SK-N-SH (cell line): Measurements from ENCODE around the gene RRP15. TPM values are rescaled to one million over a fixed set of nuclear protein-coding genes. Genes with fewer than 3 reads are reported as not detected.
A peak's percentile ranks its signal among the peaks of the same experiment; 100 is the strongest.

ENCODE experiments used
- CTCF ChIA-PET: fragments of 300-600, 350-600 bp; formaldehyde crosslinking; extraction: SDS; loops from one replicate; lab custom pipeline; 2021; lab: Yijun Ruan, JAX
- POLR2A ChIA-PET: fragments of 350-600 bp; sonication (Branson Sonifier 250); formaldehyde crosslinking; extraction: SDS; loops from one replicate; lab custom pipeline; 2020; ENCODE audit warnings: antibody characterized with exemption, inconsistent platforms; lab: Yijun Ruan, JAX
- DNase-seq: peaks from one replicate; pipeline ENCODE4 v3.0.0; 2012
- H2AFZ ChIP-seq: fragments of 200-600 bp; sonication (generic); 2 replicates; pipeline ENCODE4 v1.8.1; 2016; ENCODE audit warnings: antibody characterized with exemption, mild to moderate bottlenecking, low read depth
- H3F3A ChIP-seq: fragments of 200-600 bp; sonication (generic); replicated peaks from 2 replicates; pipeline ENCODE3; 2016; ENCODE audit warnings: antibody characterized with exemption, mild to moderate bottlenecking; ENCODE audit not compliant: insufficient read depth
- H3K27ac ChIP-seq, 2 experiments: fragments of 200-500 bp in 1 of 2; fragments of 200-600 bp in 1 of 2; sonication (Bioruptor generic) in 1 of 2; sonication (generic), shearing (Covaris generic) in 1 of 2; 2 replicates each; pipeline versions ENCODE4 v1.5.1 to v1.6.1; 2014 to 2016; ENCODE audit warnings: low read depth in 2 of 2, inconsistent platforms in 1 of 2, low read length in 1 of 2, mild to moderate bottlenecking in 1 of 2, mixed read lengths in 1 of 2
- H3K27me3 ChIP-seq: fragments of 200-600 bp; sonication (generic), shearing (Covaris generic); 2 replicates; pipeline ENCODE4 v1.6.1; 2016; ENCODE audit warnings: mixed run types; ENCODE audit not compliant: insufficient read depth
- H3K36me3 ChIP-seq, 2 experiments: fragments of 200-500 bp in 1 of 2; fragments of 200-600 bp in 1 of 2; sonication (Bioruptor generic) in 1 of 2; sonication (generic) in 1 of 2; replicated peaks in 1 of 2; 2 replicates each; pipeline versions ENCODE3 to v1.5.1; 2014 to 2016; ENCODE audit warnings: low read length in 1 of 2, mild to moderate bottlenecking in 1 of 2; ENCODE audit not compliant: insufficient read depth in 2 of 2, control insufficient read depth in 1 of 2
- H3K4me1 ChIP-seq, 2 experiments: fragments of 200-500 bp in 1 of 2; fragments of 200-600 bp in 1 of 2; sonication (Bioruptor generic) in 1 of 2; sonication (generic), shearing (Covaris generic) in 1 of 2; 2 replicates each; pipeline versions ENCODE4 v1.5.1 to v1.6.1; 2014 to 2016; ENCODE audit warnings: low read depth in 1 of 2, low read length in 1 of 2, mixed run types in 1 of 2; ENCODE audit not compliant: insufficient read depth in 2 of 2, control insufficient read depth in 1 of 2
- H3K4me2 ChIP-seq: fragments of 200-600 bp; sonication (generic), shearing (Covaris generic); 2 replicates; pipeline ENCODE4 v1.6.1; 2017; ENCODE audit warnings: mixed run types
- H3K4me3 ChIP-seq, 2 experiments: fragments of 200-500 bp in 1 of 2; fragments of 200-600 bp in 1 of 2; sonication (Bioruptor generic) in 1 of 2; sonication (generic), shearing (Covaris generic) in 1 of 2; 2 replicates each; pipeline versions ENCODE4 v1.5.1 to v1.8.1; 2014 to 2016; ENCODE audit warnings: low read depth in 2 of 2, inconsistent platforms in 1 of 2, low read length in 1 of 2, mild to moderate bottlenecking in 1 of 2, mixed read lengths in 1 of 2, moderate library complexity in 1 of 2
- H3K79me2 ChIP-seq: fragments of 200-600 bp; sonication (generic); 2 replicates; pipeline ENCODE4 v1.8.1; 2017; ENCODE audit warnings: mild to moderate bottlenecking; ENCODE audit not compliant: insufficient read depth
- H3K9ac ChIP-seq: fragments of 200-600 bp; sonication (generic); 2 replicates; pipeline ENCODE4 v1.6.1; 2017; ENCODE audit warnings: mixed run types
- H3K9me2 ChIP-seq: fragments of 200-600 bp; sonication (generic); 2 replicates; pipeline ENCODE4 v1.6.1; 2017; ENCODE audit warnings: mixed run types
- H3K9me3 ChIP-seq: fragments of 200-600 bp; sonication (generic); 2 replicates; pipeline ENCODE4 v1.6.1; 2017; ENCODE audit warnings: mixed run types, mild to moderate bottlenecking, moderate library complexity
- H4K20me1 ChIP-seq: fragments of 200-600 bp; sonication (generic); 2 replicates; pipeline ENCODE4 v1.6.1; 2017; ENCODE audit warnings: mild to moderate bottlenecking, mixed run types; ENCODE audit not compliant: insufficient read depth
- CTCF ChIP-seq: fragments of 200-600 bp; sonication (generic); IDR thresholded peaks from 2 replicates; pipeline ENCODE4 v1.6.1; 2017; ENCODE audit warnings: antibody characterized with exemption, mild to moderate bottlenecking, moderate library complexity
- ELF1 ChIP-seq: IDR thresholded peaks from 2 replicates; pipeline ENCODE4 v1.4.0; 2012
- EP300 ChIP-seq, 2 experiments: IDR thresholded peaks; 2 replicates each; pipeline versions ENCODE4 v1.4.0 to v1.6.1; 2012; ENCODE audit warnings: borderline replicate concordance in 1 of 2, low read depth in 1 of 2, low read length in 1 of 2
- FOXJ3 ChIP-seq: sonication (generic); formaldehyde crosslinking; IDR thresholded peaks from 2 replicates; pipeline ENCODE4 v1.5.1; 2020; ENCODE audit warnings: mild to moderate bottlenecking, missing genetic modification reagents
- FOXM1 ChIP-seq: IDR thresholded peaks from 2 replicates; pipeline ENCODE4 v1.4.0; 2012; ENCODE audit warnings: low read depth, mild to moderate bottlenecking
- IRF3 ChIP-seq: fragments of 150-350 bp; IDR thresholded peaks from 2 replicates; pipeline ENCODE4 v1.6.1; 2016; ENCODE audit warnings: mild to moderate bottlenecking, low read depth, low read length
- NFIC ChIP-seq: IDR thresholded peaks from 2 replicates; pipeline ENCODE4 v1.4.0; 2012; ENCODE audit warnings: borderline replicate concordance
- RAD21 ChIP-seq: IDR thresholded peaks from 2 replicates; pipeline ENCODE4 v1.6.1; 2012; ENCODE audit warnings: mild to moderate bottlenecking, low read length
- RCOR1 ChIP-seq: fragments of 150-350 bp; IDR thresholded peaks from 2 replicates; pipeline ENCODE4 v1.6.1; 2017; ENCODE audit warnings: antibody characterized with exemption, low read length
- SMC3 ChIP-seq: IDR thresholded peaks from 2 replicates; pipeline ENCODE4 v1.6.1; 2012; ENCODE audit warnings: low read depth, low read length, improper control_type of control experiment
- TAF1 ChIP-seq: IDR thresholded peaks from 2 replicates; pipeline ENCODE4 v1.6.1; 2012; ENCODE audit warnings: low read depth, mild to moderate bottlenecking, low read length, moderate library complexity, borderline replicate concordance
- TEAD4 ChIP-seq: IDR thresholded peaks from 2 replicates; pipeline ENCODE4 v1.4.0; 2012; ENCODE audit warnings: mild to moderate bottlenecking, borderline replicate concordance; ENCODE audit not compliant: insufficient read depth
- WGBS: methylation state at CpG from one replicate; pipeline ENCODE4 v1.1.6; 2017; ENCODE audit warnings: low lambda C conversion rate; 5-methylcytosine and 5-hydroxymethylcytosine counted together
- polyA plus RNA-seq, 3 experiments: library from polyadenylated mRNA; depleted of rRNA; stranded (reverse); fragments of >200 nt; gene quantifications; 2 replicates each; pipeline ENCODE4 v1.2.3, GENCODE V29; 2012
- TF ChIP-seq, protein P1 (sequence below): IDR thresholded peaks from 2 replicates; pipeline ENCODE4; 2012
- TF ChIP-seq, protein P2 (sequence below): IDR thresholded peaks from 2 replicates; pipeline ENCODE4 v1.4.0; 2012; ENCODE audit warnings: low read depth

Gene RRP15
- polyA plus RNA-seq, 1 of the 3 experiments (the other 2 are of a cell fraction): 2.1 TPM

- TF ChIP-seq IRF3: no peak
- no peak for TF ChIP-seq ELF1
- no peak for TF ChIP-seq CTCF
- no peak for TF ChIP-seq RCOR1
- no peak for TF ChIP-seq FOXJ3
- TF ChIP-seq RAD21: no peak
- TF ChIP-seq, protein P1, sequence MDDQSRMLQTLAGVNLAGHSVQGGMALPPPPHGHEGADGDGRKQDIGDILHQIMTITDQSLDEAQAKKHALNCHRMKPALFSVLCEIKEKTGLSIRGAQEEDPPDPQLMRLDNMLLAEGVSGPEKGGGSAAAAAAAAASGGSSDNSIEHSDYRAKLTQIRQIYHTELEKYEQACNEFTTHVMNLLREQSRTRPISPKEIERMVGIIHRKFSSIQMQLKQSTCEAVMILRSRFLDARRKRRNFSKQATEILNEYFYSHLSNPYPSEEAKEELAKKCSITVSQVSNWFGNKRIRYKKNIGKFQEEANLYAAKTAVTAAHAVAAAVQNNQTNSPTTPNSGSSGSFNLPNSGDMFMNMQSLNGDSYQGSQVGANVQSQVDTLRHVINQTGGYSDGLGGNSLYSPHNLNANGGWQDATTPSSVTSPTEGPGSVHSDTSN: no peak
- TF ChIP-seq TAF1: no peak
- TF ChIP-seq EP300 (IDR thresholded peaks at IDR 0.05; ENCODE audit: borderline replicate concordance in 1 of 2, low read depth in 1 of 2, low read length in 1 of 2): no peak
- TF ChIP-seq SMC3: no peak
Measured at GRCh38 chr1:218350035-218350525, 65.0 kb downstream of the RRP15 start (continued).

GRCh38 chr1:218350801-218351266 is 65.7 kb downstream of the RRP15 start:
- DNase-seq: no peak
- no peaks in the 10 kb centered on the region; the same call in 1 of the 2 replicates for H3K79me2 ChIP-seq

More at GRCh38 chr1:218350801-218351266, 65.7 kb downstream of the RRP15 start:
- Histone ChIP-seq H3K4me2 (no peak overlapping the region), H3K27ac (peak overlapping the region; percentile 51 to 86), H2AFZ (no peak overlapping the region), H3K36me3 (no peaks in the 10 kb centered on the region), H3K9me2 (no peaks in the 10 kb centered on the region), H3K27me3 (no peaks in the 10 kb centered on the region), H3F3A (peaks cover 5% of the 10 kb centered on the region), H3K9me3 (no peaks in the 10 kb centered on the region), H3K9ac (no peak overlapping the region), H4K20me1 (no peaks in the 10 kb centered on the region), H3K4me3 (no peak overlapping the region), H3K4me1 (peaks cover 7 to 19% of the 10 kb centered on the region in 2 experiments; a peak in 2 of 4 replicates)
- TF ChIP-seq, protein P2, sequence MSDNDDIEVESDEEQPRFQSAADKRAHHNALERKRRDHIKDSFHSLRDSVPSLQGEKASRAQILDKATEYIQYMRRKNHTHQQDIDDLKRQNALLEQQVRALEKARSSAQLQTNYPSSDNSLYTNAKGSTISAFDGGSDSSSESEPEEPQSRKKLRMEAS: no peak; the same call in 1 of the 2 replicates
- TF ChIP-seq FOXM1: no peak
- peak; percentile 37; the same call in 1 of the 2 replicates for TF ChIP-seq TEAD4
- TF ChIP-seq, protein P1: peak; percentile 21; the same call in 1 of the 2 replicates
- peak; percentile 58; the same call in 1 of the 2 replicates for TF ChIP-seq NFIC
- CTCF ChIA-PET: interaction anchor here (0.6 kb wide), 1 partner anchor 780 kb away, joined by 3 read pairs; no protein-coding TSS in a partner anchor
- POLR2A ChIA-PET: no interaction called here
- 66% methylated on average over 2 of the region's 2 CpGs for WGBS
